A673 (cell line): ENCODE data around the gene CRK.

Experiments used
- EZH2 ChIP-seq: fragments of 200-600 bp; sonication (generic); IDR thresholded peaks from 2 replicates; pipeline ENCODE4 v1.6.1; 2017; ENCODE audit warnings: borderline replicate concordance, low read depth, mild to moderate bottlenecking, mixed read lengths, antibody characterized with exemption, low read length; ENCODE audit not compliant: poor library complexity, severe bottlenecking
- TF ChIP-seq, protein P1 (sequence below): fragments of 300-800, 200-600 bp; sonication (generic); conservative IDR thresholded peaks from 2 replicates; pipeline ENCODE4 v1.5.1; 2017; ENCODE audit warnings: low read depth, mild to moderate bottlenecking, antibody characterized with exemption, low read length, moderate library complexity, mixed read lengths

- TF ChIP-seq EZH2: no peak
- TF ChIP-seq, protein P1, sequence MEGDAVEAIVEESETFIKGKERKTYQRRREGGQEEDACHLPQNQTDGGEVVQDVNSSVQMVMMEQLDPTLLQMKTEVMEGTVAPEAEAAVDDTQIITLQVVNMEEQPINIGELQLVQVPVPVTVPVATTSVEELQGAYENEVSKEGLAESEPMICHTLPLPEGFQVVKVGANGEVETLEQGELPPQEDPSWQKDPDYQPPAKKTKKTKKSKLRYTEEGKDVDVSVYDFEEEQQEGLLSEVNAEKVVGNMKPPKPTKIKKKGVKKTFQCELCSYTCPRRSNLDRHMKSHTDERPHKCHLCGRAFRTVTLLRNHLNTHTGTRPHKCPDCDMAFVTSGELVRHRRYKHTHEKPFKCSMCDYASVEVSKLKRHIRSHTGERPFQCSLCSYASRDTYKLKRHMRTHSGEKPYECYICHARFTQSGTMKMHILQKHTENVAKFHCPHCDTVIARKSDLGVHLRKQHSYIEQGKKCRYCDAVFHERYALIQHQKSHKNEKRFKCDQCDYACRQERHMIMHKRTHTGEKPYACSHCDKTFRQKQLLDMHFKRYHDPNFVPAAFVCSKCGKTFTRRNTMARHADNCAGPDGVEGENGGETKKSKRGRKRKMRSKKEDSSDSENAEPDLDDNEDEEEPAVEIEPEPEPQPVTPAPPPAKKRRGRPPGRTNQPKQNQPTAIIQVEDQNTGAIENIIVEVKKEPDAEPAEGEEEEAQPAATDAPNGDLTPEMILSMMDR: no peak
These were observed 3.2 kb downstream of the CRK start for GRCh38 chr17:1452836-1453235.
